Body of pancreas (tissue), 4 donors: ENCODE measurements around the gene RIC1. TPM values are rescaled to one million over a fixed set of nuclear protein-coding genes. Genes with fewer than 3 reads are reported as not detected.

Experiments used
- ATAC-seq: fragments of 150-250 bp; one replicate; pipeline ENCODE4 v1.9.1; 2016
- DNase-seq, 4 donors: peaks; one replicate each; pipeline ENCODE4 v3.0.0-alpha.2; 2019
- H3K27ac ChIP-seq, 4 donors: fragments of 200-600 bp; sonication (generic); 1 replicate in 3 of 4; 2 replicates in 1 of 4; pipeline versions ENCODE4 v1.5.1 to v1.6.1; 2016 to 2019; ENCODE audit warnings: mild to moderate bottlenecking in 1 of 4, mixed read lengths in 1 of 4, moderate library complexity in 1 of 4
- H3K27me3 ChIP-seq, 2 donors: fragments of 200-600 bp; sonication (generic); one replicate each; pipeline ENCODE4 v1.6.0; 2016; ENCODE audit warnings: mild to moderate bottlenecking in 1 of 2
- H3K36me3 ChIP-seq, 2 donors: fragments of 200-600 bp; sonication (generic); replicated peaks in 1 of 2; 2 replicates each; pipeline ENCODE4 v1.5.1; 2016; ENCODE audit warnings: low read depth in 2 of 2; ENCODE audit not compliant: insufficient read depth in 1 of 2
- H3K4me1 ChIP-seq: fragments of 200-600 bp; sonication (generic); one replicate; pipeline ENCODE4 v1.6.0; 2016
- H3K4me3 ChIP-seq, 2 donors: fragments of 200-600 bp; sonication (generic); 1 replicate in 1 of 2; 2 replicates in 1 of 2; pipeline ENCODE4 v1.5.1; 2016 to 2019
- H3K9me3 ChIP-seq, 3 donors: fragments of 200-600 bp; sonication (generic); 1 replicate in 2 of 3; 2 replicates in 1 of 3; pipeline ENCODE4 v1.5.1; 2016
- CTCF ChIP-seq, 7 experiments: fragments of 450-650 bp in 4 of 7; fragments of 200-600 bp in 3 of 7; sonication (generic) in 3 of 7; IDR thresholded peaks; one replicate each; pipeline ENCODE4 v1.5.1; 2016 to 2019; ENCODE audit warnings: antibody characterized with exemption in 7 of 7
- POLR2A ChIP-seq, 3 donors: fragments of 450-650 bp; IDR thresholded peaks; one replicate each; pipeline ENCODE4 v1.6.1; 2016; ENCODE audit warnings: antibody characterized with exemption in 3 of 3, mild to moderate bottlenecking in 2 of 3
- WGBS, 2 donors: methylation state at CpG; one replicate each; pipeline ENCODE4 v1.1.5; 2017; 5-methylcytosine and 5-hydroxymethylcytosine counted together
- intact Hi-C: fragments of 100-400 bp; cut with DNase I; formaldehyde crosslinking; loops from one replicate; pipeline ENCODE4 v1.15.1; 2023
- total RNA-seq, 2 donors: library from RNA; depleted of rRNA; stranded (reverse); fragments of >200 nt; gene quantifications; one replicate each; pipeline ENCODE4 v1.1.0, GENCODE V29; 2016

Gene RIC1
- total RNA-seq, 2 donors from 2014 or later: 22.4 to 23.1 TPM

GRCh38 chr9:5819174-5819573 lies 190.3 kb downstream of the RIC1 start:
- DNase-seq (no peak), ATAC-seq (no peak)
- Histone ChIP-seq H3K36me3 (peaks cover 0 to 2% of the 10 kb centered on the region in 2 donors), H3K4me3 (no peak overlapping the region), H3K27ac (no peak overlapping the region), H3K27me3 (no peaks in the 10 kb centered on the region), H3K9me3 (no peaks in the 10 kb centered on the region), H3K4me1 (no peaks in the 10 kb centered on the region)
- WGBS, 2 donors: 91 to 94% methylated on average over 6 of the region's 6 CpGs
- no peak for TF ChIP-seq CTCF (IDR thresholded peaks at IDR 0.05)
- TF ChIP-seq POLR2A (IDR thresholded peaks at IDR 0.05): no peak
- intact Hi-C loops: no loop called here

DNA sequence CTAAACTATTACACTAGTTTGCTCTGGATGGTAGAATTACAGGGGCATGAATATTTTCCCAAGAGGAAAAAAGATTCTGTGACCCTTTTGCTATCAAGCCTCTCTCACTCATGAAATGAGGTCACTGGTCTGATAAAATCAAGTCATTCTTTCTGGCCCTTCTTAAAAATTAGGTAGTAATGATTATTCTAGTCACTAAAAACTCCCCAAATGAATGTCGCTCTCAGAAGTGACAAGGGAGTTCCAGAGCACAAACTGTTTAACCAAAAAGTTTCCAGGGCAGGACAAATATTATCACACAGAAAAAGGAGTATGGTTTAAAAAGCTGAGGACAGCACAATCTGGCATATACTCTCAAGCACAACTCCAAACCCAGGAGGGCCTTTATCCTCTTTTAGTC lies 191.5 kb downstream of the RIC1 start:
- DNase-seq (no peak), ATAC-seq (no peak)
- H3K4me3 ChIP-seq: no peak overlapping the region
- H3K27me3 ChIP-seq: no peaks in the 10 kb centered on the region
- peaks cover 0 to 4% of the 10 kb centered on the region in 2 donors for H3K36me3 ChIP-seq
- no peak for TF ChIP-seq CTCF (IDR thresholded peaks at IDR 0.05)
- TF ChIP-seq POLR2A (IDR thresholded peaks at IDR 0.05): no peak
- H3K9me3 ChIP-seq: no peaks in the 10 kb centered on the region
- no peaks in the 10 kb centered on the region for H3K4me1 ChIP-seq
- H3K27ac ChIP-seq: no peak overlapping the region
- 82 to 100% methylated on average over 1 of the region's 1 CpG for WGBS, 2 donors
- intact Hi-C loops: no loop called here

- 81 to 88% methylated on average over 1 of the region's 1 CpG for WGBS, 2 donors
- ATAC-seq (no peak), DNase-seq (no peak)
- Histone ChIP-seq H3K4me1 (peaks cover 2% of the 10 kb centered on the region), H3K27ac (no peak overlapping the region), H3K4me3 (no peak overlapping the region), H3K36me3 (peaks cover 0 to 4% of the 10 kb centered on the region in 2 donors), H3K9me3 (no peaks in the 10 kb centered on the region), H3K27me3 (no peaks in the 10 kb centered on the region)
- intact Hi-C loops: no loop called here
- TF ChIP-seq CTCF (IDR thresholded peaks at IDR 0.05) (no peak), POLR2A (IDR thresholded peaks at IDR 0.05) (no peak)
Measured at GRCh38 chr9:5825223-5825622, 196.3 kb downstream of the RIC1 start.

Other genes starting within 250 kb of the RIC1 start
- 1 to 10 TPM; 3.3 to 7.8 TPM for gene PLGRKT, start 191.2 kb upstream of the RIC1 start, total RNA-seq
- 1 to 10 TPM; 1.6 to 3.6 TPM for gene CD274, start 178.6 kb upstream of the RIC1 start, total RNA-seq
- gene PDCD1LG2, start 118.6 kb upstream of the RIC1 start, total RNA-seq: 1 to 10 TPM in 1 of 2 donors, under 1 TPM in 1; 0.99 to 1.3 TPM
- gene ERMP1, start 204.0 kb downstream of the RIC1 start, total RNA-seq: 10 to 100 TPM; 11.2 to 11.9 TPM